Endothelial cell of umbilical vein (primary cell): Measurements from ENCODE around the gene FOXF1. TPM values are rescaled to one million over a fixed set of nuclear protein-coding genes. Genes with fewer than 3 reads are reported as not detected.

Experiments used
- BruUV-seq: library from RNA; stranded (reverse); fragments of 400-500 nt; replicated peaks from 2 replicates; lab custom pipeline; 2021; lab: Mats Ljungman, UMichigan
- CTCF ChIA-PET: fragments of 300-600, 350-600 bp; sonication (Branson Sonifier 250); formaldehyde crosslinking; loops from one replicate; lab custom pipeline; 2021; ENCODE audit warnings: antibody characterized with exemption, inconsistent platforms; lab: Charles Lee
- POLR2A ChIA-PET: fragments of 300-600, 350-600 bp; sonication (Branson Sonifier 250); formaldehyde crosslinking; loops from one replicate; lab custom pipeline; 2021; ENCODE audit warnings: antibody characterized with exemption, inconsistent platforms; lab: Charles Lee
- DNase-seq: peaks from one replicate; pipeline ENCODE4 v3.0.0-alpha.2; 2011; ENCODE audit warnings: low read depth, low spot score
- FAIRE-seq: peaks from 2 replicates; lab custom pipeline; 2011; peaks lifted over from hg19 to GRCh38; lab: Jason Lieb, UNC
- H2AFZ ChIP-seq: 2 replicates; pipeline ENCODE4 v1.6.0; 2012; ENCODE audit warnings: low read depth, low read length, control low read depth, inconsistent platforms
- H3K27ac ChIP-seq: 2 replicates; pipeline ENCODE4 v1.5.1; 2011; ENCODE audit warnings: low read depth, mild to moderate bottlenecking, control low read depth, low read length, moderate library complexity; ENCODE audit not compliant: insufficient read depth
- H3K27me3 ChIP-seq, 2 experiments: 2 replicates each; pipeline versions ENCODE4 v1.6.0 to v1.6.1; 2011; ENCODE audit warnings: low read length in 2 of 2, mixed read lengths in 1 of 2; ENCODE audit not compliant: control insufficient read depth in 2 of 2, insufficient read depth in 2 of 2
- H3K36me3 ChIP-seq, 2 experiments: 2 replicates in 1 of 2; 3 replicates in 1 of 2; pipeline ENCODE4 v1.5.1; 2011; ENCODE audit warnings: low read length in 2 of 2, mild to moderate bottlenecking in 1 of 2, moderate library complexity in 1 of 2; ENCODE audit not compliant: control insufficient read depth in 2 of 2, insufficient read depth in 2 of 2; ENCODE audit errors: extremely low read depth in 1 of 2
- H3K4me1 ChIP-seq: 3 replicates; pipeline ENCODE4 v1.5.1; 2011; ENCODE audit warnings: mild to moderate bottlenecking, low read length; ENCODE audit not compliant: control insufficient read depth, insufficient read depth; ENCODE audit errors: extremely low read depth
- H3K4me2 ChIP-seq: 2 replicates; pipeline ENCODE4 v1.6.1; 2011; ENCODE audit warnings: low read length, control low read depth, mixed read lengths; ENCODE audit not compliant: insufficient read depth
- H3K4me3 ChIP-seq, 3 experiments: fragments of 200-600 bp in 1 of 3; sonication (generic), shearing (Covaris generic) in 1 of 3; replicated peaks in 1 of 3; 2 replicates each; pipeline ENCODE4 v1.5.1; 2011 to 2016; ENCODE audit warnings: control low read depth in 3 of 3, low read length in 3 of 3, mild to moderate bottlenecking in 2 of 3, inconsistent platforms in 1 of 3, low read depth in 1 of 3, moderate library complexity in 1 of 3; ENCODE audit not compliant: insufficient read depth in 1 of 3
- H3K79me2 ChIP-seq: 2 replicates; pipeline ENCODE4 v1.6.0; 2012; ENCODE audit warnings: low read length, inconsistent platforms; ENCODE audit not compliant: control insufficient read depth, insufficient read depth
- H3K9ac ChIP-seq: replicated peaks from 2 replicates; pipeline ENCODE3; 2011; ENCODE audit warnings: low read length, control low read depth; ENCODE audit not compliant: insufficient read depth; ENCODE audit errors: extremely low read depth
- H3K9me1 ChIP-seq: replicated peaks from 3 replicates; pipeline ENCODE4 v1.6.0; 2011; ENCODE audit warnings: mild to moderate bottlenecking, low read length; ENCODE audit not compliant: control insufficient read depth, insufficient read depth; ENCODE audit errors: extremely low read depth
- H3K9me3 ChIP-seq: replicated peaks from 2 replicates; pipeline ENCODE4 v1.5.1; 2012; ENCODE audit warnings: low read length, inconsistent platforms; ENCODE audit not compliant: control insufficient read depth, insufficient read depth
- H4K20me1 ChIP-seq: replicated peaks from 2 replicates; pipeline ENCODE3; 2011; ENCODE audit warnings: mild to moderate bottlenecking, low read length; ENCODE audit not compliant: control insufficient read depth, insufficient read depth; ENCODE audit errors: extremely low read depth
- FOS ChIP-seq: IDR thresholded peaks from 2 replicates; pipeline ENCODE4 v1.6.1; 2011; ENCODE audit warnings: mild to moderate bottlenecking, low read length, moderate library complexity, borderline replicate concordance; ENCODE audit not compliant: insufficient read depth
- GATA2 ChIP-seq: IDR thresholded peaks from 2 replicates; pipeline ENCODE4 v1.7.0; 2011; ENCODE audit warnings: low read depth, mild to moderate bottlenecking, moderate library complexity, mixed read lengths, low read length; ENCODE audit not compliant: insufficient read length, insufficient read depth
- JUN ChIP-seq: IDR thresholded peaks from 2 replicates; pipeline ENCODE4 v1.6.1; 2011; ENCODE audit warnings: borderline replicate concordance, low read depth; ENCODE audit not compliant: insufficient read length, insufficient read depth
- POLR2A ChIP-seq: IDR thresholded peaks from 2 replicates; pipeline ENCODE4 v1.6.1; 2012; ENCODE audit warnings: low read depth, mild to moderate bottlenecking, control low read depth, low read length
- dilution Hi-C: fragments of 300-500 bp; cut with MboI; formaldehyde crosslinking; loops from one replicate; pipeline ENCODE4 v1.15.0; 2019; ENCODE audit warnings: low sequenced_read_pairs; ENCODE audit not compliant: extremely low pct_ligation_motif_present
- intact Hi-C: fragments of 100-400 bp; cut with micrococcal nuclease; formaldehyde crosslinking; loops from one replicate; pipeline ENCODE4 v1.10.0; 2022
- polyA plus RNA-seq, 4 experiments: library from polyadenylated mRNA; depleted of rRNA in 3 of 4; stranded (reverse) in 3 of 4; unstranded in 1 of 4; fragments of >200 nt; gene quantifications; 2 replicates each; pipeline versions ENCODE4 v1.2.1 to v1.2.3, GENCODE V29; 2011 to 2012; ENCODE audit warnings: missing spikeins in 1 of 4
- total RNA-seq: library from RNA; stranded (reverse); gene quantifications from 2 replicates; pipeline ENCODE4 v1.2.3, GENCODE V29; 2021
- TF ChIP-seq, protein P1 (sequence below): IDR thresholded peaks from 2 replicates; pipeline ENCODE4 v1.6.1; 2011; ENCODE audit not compliant: insufficient read depth, insufficient read length

FOXF1 gene
- total and polyA plus RNA-seq, 2 donors (not counting 3 experiments of a cell fraction or from before 2014, with no cell fraction given): 1.0 to 1.1 TPM

DNA sequence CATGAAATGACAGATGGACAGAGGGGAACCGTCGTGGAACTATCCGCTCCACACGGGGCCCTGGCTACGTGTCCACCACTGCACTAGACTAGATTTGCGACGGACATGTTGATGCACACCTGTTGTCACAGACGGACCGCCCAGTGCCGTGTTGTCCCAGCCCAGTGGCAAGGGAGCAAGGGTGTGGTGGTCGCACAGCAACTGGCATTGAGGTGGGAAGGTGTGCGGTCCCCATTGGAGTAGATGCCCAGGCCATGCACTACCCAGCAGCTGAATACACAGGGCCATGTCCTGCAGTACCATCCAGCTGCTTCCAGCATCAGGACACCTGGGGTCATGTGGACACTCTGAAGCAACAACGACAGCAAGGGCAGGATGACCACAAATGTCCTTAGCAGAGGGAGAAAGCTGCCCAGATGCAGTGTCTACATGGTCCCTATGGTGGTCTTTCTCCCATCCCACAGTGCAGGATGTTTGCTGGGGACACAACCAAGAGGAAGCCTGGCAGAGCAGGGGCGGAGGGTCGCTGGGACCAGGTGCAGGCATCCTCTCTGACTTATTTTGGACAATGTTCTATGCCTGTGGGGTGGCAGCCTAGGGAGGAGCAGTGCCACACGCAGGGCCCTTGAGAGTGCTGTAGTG is 8.8 kb downstream of the FOXF1 start:
- no peak for DNase-seq
- FAIRE-seq: no peak
- Histone ChIP-seq H3K4me3 (no peak overlapping the region), H3K27me3 (peaks cover 24 to 34% of the 10 kb centered on the region in 2 experiments), H3K79me2 (no peaks in the 10 kb centered on the region), H3K9me3 (no peaks in the 10 kb centered on the region), H3K9me1 (no peaks in the 10 kb centered on the region), H3K27ac (no peak overlapping the region), H3K9ac (no peak overlapping the region), H2AFZ (no peak overlapping the region), H3K4me2 (no peak overlapping the region), H3K4me1 (peaks cover 5% of the 10 kb centered on the region), H3K36me3 (no peaks in the 10 kb centered on the region), H4K20me1 (no peaks in the 10 kb centered on the region)
- TF ChIP-seq FOS: no peak
- no peak for TF ChIP-seq POLR2A
- TF ChIP-seq JUN: no peak
- TF ChIP-seq, protein P1, sequence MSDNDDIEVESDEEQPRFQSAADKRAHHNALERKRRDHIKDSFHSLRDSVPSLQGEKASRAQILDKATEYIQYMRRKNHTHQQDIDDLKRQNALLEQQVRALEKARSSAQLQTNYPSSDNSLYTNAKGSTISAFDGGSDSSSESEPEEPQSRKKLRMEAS: no peak
- TF ChIP-seq GATA2: no peak
- intact Hi-C loops (no loop called here), dilution Hi-C loops (loop anchor here (10.0 kb wide), 1 partner anchor 434 kb away; no protein-coding TSS in a partner anchor)
- CTCF ChIA-PET: interaction anchor here (0.9 to 7.0 kb wide), 18 partner anchors 13 to 721 kb away, joined by 3 to 471 read pairs (median 8); no protein-coding TSS in a partner anchor
- POLR2A ChIA-PET: no interaction called here
- BruUV-seq: no TSS peak
